ENCODE data around the gene MED22.

MED22 gene

DNA sequence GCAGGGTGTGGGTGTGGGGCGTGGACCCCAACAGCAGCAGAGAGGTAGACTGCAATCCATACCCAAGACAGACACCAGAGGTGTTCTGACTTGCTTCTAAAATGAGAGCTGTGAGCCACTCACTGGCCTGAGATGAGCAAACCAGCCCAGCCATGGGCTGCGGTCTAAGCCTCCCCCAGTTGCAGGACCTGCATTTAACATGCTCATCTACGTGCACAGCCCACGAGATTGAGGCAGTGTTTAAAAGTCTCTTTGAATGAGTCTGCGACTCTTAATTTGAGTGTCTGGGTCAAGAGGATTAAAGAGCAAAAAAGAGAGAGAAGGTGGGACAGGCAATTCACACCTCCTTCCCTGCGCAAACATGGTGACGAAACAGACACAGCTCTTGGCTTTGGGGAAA, 22.0 kb upstream of the MED22 start:
- no peak for DNase-seq (ENCODE audit: low read depth)
- TF ChIP-seq, protein P1, sequence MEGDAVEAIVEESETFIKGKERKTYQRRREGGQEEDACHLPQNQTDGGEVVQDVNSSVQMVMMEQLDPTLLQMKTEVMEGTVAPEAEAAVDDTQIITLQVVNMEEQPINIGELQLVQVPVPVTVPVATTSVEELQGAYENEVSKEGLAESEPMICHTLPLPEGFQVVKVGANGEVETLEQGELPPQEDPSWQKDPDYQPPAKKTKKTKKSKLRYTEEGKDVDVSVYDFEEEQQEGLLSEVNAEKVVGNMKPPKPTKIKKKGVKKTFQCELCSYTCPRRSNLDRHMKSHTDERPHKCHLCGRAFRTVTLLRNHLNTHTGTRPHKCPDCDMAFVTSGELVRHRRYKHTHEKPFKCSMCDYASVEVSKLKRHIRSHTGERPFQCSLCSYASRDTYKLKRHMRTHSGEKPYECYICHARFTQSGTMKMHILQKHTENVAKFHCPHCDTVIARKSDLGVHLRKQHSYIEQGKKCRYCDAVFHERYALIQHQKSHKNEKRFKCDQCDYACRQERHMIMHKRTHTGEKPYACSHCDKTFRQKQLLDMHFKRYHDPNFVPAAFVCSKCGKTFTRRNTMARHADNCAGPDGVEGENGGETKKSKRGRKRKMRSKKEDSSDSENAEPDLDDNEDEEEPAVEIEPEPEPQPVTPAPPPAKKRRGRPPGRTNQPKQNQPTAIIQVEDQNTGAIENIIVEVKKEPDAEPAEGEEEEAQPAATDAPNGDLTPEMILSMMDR (IDR thresholded peaks at IDR 0.05; ENCODE audit: insufficient read depth, low read depth, low read length, missing control alignments) = no peak
- no peak overlapping the region for H3K4me3 ChIP-seq (ENCODE audit: low read length)

- TF ChIP-seq, protein P1 (IDR thresholded peaks at IDR 0.05; ENCODE audit: insufficient read depth, low read depth, low read length, missing control alignments) = no peak
- no peak for DNase-seq (ENCODE audit: low read depth)
- H3K4me3 ChIP-seq (ENCODE audit: low read length) = no peak overlapping the region
These were observed 21.5 kb upstream of the MED22 start for GRCh38 chr9:133369422-133369821.

DNA sequence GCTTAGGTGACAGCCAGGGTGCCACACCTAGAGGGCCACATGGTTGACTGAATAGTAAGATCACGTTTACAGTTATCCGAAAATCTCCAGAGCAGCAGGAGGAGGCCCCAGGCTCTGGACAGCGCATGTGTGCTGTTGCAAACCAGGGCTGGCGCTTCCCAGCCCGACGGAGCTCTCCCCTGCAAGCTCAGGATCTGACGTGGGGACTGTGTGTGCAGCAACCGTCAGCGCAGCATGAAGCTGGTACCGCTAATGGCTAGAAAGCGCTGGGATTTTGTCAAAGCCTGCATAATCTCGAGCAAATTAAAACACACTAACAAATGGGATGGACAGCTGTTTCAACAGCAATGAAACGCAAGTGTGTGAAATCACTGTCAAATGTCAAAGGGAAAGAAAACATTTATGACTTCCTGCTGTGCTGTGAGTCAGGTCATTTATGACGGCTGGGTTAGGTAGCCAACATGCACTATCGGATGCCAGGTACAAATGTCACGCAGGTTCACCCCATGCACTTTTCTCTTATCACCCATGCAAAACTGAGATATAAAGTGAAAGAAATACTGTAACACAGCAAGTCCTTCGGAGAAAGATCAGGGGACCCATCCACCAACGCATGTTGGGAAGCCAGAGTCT, 20.4 kb upstream of the MED22 start:
- no peak overlapping the region for H3K4me3 ChIP-seq (ENCODE audit: low read length)
- TF ChIP-seq, protein P1 (IDR thresholded peaks at IDR 0.05; ENCODE audit: insufficient read depth, low read depth, low read length, missing control alignments) = no peak
- no peak for DNase-seq (ENCODE audit: low read depth)

- no peak for DNase-seq (ENCODE audit: low read depth)
- TF ChIP-seq, protein P1 (IDR thresholded peaks at IDR 0.05; ENCODE audit: insufficient read depth, low read depth, low read length, missing control alignments) = no peak
- no peak overlapping the region for H3K4me3 ChIP-seq (ENCODE audit: low read length)
These were observed 19.8 kb upstream of the MED22 start for GRCh38 chr9:133367778-133368177.

- H3K4me3 ChIP-seq (ENCODE audit: low read length) = no peak overlapping the region
- TF ChIP-seq, protein P1 (IDR thresholded peaks at IDR 0.05; ENCODE audit: insufficient read depth, low read depth, low read length, missing control alignments) = no peak
- DNase-seq (ENCODE audit: low read depth) = no peak
These were observed 19.3 kb upstream of the MED22 start for GRCh38 chr9:133367221-133367620.

DNA sequence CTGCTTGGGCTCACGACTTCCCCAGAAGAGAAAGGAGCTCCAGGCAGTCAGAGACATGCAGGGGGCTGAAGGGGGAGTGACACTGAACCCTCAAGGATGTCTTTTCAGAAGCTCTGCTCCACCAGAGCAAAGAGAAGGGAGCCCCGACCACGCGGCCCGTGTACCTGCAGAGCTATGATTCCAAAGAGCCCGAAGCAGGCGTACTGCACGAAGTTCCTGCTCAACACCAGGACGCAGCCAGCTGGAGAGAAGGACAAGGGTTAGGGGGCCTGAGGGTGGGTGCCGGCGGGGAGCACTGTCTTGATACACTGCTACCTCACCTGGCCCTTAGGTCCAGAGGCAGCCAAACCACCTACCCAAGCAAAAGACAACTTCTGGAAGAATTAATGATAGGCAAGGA, 18.5 kb upstream of the MED22 start:
- DNase-seq (ENCODE audit: low read depth) = no peak
- TF ChIP-seq, protein P1 (IDR thresholded peaks at IDR 0.05; ENCODE audit: insufficient read depth, low read depth, low read length, missing control alignments) = no peak
- H3K4me3 ChIP-seq (ENCODE audit: low read length) = no peak overlapping the region

- peak; percentile 27 for DNase-seq (ENCODE audit: low read depth)
- TF ChIP-seq, protein P1 (IDR thresholded peaks at IDR 0.05; ENCODE audit: insufficient read depth, low read depth, low read length, missing control alignments) = no peak
These were observed 14.6 kb upstream of the MED22 start for GRCh38 chr9:133362359-133363044.

More at GRCh38 chr9:133362359-133363044, 14.6 kb upstream of the MED22 start:
- no peak overlapping the region for H3K4me3 ChIP-seq (ENCODE audit: low read length)

All from epithelial cell of esophagus (primary cell).